Vagina (tissue), 2 donors: ENCODE data around the gene GSTP1.

Experiments used
- CTCF ChIP-seq, 3 experiments: fragments of 450-650 bp in 2 of 3; fragments of 200-600 bp in 1 of 3; sonication (generic) in 1 of 3; IDR thresholded peaks; one replicate each; pipeline ENCODE4 v1.5.1; 2017 to 2019; ENCODE audit warnings: antibody characterized with exemption in 3 of 3, mild to moderate bottlenecking in 2 of 3, moderate library complexity in 2 of 3
- POLR2A ChIP-seq, 2 donors: fragments of 450-650 bp; IDR thresholded peaks; one replicate each; pipeline ENCODE4 v1.6.1; 2017; ENCODE audit warnings: antibody characterized with exemption in 2 of 2, mild to moderate bottlenecking in 2 of 2, moderate library complexity in 2 of 2
- POLR2AphosphoS5 ChIP-seq, 2 donors: sonication (generic); formaldehyde crosslinking; IDR thresholded peaks; one replicate each; pipeline ENCODE4 v1.9.0; 2017; ENCODE audit warnings: antibody characterized with exemption in 2 of 2, mild to moderate bottlenecking in 2 of 2, low read depth in 1 of 2; ENCODE audit not compliant: insufficient read depth in 1 of 2

- TF ChIP-seq CTCF (IDR thresholded peaks at IDR 0.05) (no peak), POLR2AphosphoS5 (IDR thresholded peaks at IDR 0.05; ENCODE audit: insufficient read depth in 1 of 2, low read depth in 1 of 2) (no peak), POLR2A (IDR thresholded peaks at IDR 0.05) (no peak)
Measured at GRCh38 chr11:67542971-67543370, 40.6 kb upstream of the GSTP1 start.
